22Rv1 (cell line): ENCODE results near the gene POLR2L.

Experiments
- H3K27ac ChIP-seq: fragments of 450-650 bp; 2 replicates; pipeline ENCODE4 v1.5.1; 2017
- ZFX ChIP-seq: fragments of 450-650 bp; IDR thresholded peaks from 2 replicates; pipeline ENCODE4 v1.6.1; 2017; ENCODE audit warnings: antibody characterized with exemption, borderline replicate concordance
- TF ChIP-seq, protein P1 (sequence below): fragments of 450-650 bp; IDR thresholded peaks from 2 replicates; pipeline ENCODE4 v1.5.1; 2017; ENCODE audit warnings: mild to moderate bottlenecking

The POLR2L gene

GRCh38 chr11:837189-837989 lies 4.9 kb downstream of the POLR2L start:
- TF ChIP-seq ZFX: no peak
- TF ChIP-seq, protein P1, sequence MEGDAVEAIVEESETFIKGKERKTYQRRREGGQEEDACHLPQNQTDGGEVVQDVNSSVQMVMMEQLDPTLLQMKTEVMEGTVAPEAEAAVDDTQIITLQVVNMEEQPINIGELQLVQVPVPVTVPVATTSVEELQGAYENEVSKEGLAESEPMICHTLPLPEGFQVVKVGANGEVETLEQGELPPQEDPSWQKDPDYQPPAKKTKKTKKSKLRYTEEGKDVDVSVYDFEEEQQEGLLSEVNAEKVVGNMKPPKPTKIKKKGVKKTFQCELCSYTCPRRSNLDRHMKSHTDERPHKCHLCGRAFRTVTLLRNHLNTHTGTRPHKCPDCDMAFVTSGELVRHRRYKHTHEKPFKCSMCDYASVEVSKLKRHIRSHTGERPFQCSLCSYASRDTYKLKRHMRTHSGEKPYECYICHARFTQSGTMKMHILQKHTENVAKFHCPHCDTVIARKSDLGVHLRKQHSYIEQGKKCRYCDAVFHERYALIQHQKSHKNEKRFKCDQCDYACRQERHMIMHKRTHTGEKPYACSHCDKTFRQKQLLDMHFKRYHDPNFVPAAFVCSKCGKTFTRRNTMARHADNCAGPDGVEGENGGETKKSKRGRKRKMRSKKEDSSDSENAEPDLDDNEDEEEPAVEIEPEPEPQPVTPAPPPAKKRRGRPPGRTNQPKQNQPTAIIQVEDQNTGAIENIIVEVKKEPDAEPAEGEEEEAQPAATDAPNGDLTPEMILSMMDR: no peak
- H3K27ac ChIP-seq: peak overlapping the region; percentile 82

GRCh38 chr11:836700-837099 lies 5.6 kb downstream of the POLR2L start:
- peak overlapping the region; percentile 82 for H3K27ac ChIP-seq
- TF ChIP-seq, protein P1: no peak
- TF ChIP-seq ZFX: no peak

DNA sequence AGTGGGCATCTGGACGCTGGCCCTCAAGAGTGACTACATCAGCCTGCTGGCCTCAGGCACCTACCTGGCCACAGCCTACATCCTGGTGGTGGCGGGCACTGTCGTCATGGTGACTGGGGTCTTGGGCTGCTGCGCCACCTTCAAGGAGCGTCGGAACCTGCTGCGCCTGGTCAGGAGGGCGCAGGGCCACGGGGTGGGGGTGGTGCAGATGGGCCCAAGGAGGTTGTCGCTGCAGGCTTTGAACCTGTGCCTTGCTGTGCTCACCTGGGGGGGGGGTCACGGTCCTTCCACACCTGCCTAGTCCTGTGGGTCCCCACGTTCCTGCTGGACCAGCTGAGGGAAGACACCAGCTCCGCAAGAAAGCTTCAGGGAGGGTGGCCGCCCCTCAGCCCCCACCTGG lies 6.1 kb downstream of the POLR2L start:
- TF ChIP-seq, protein P1: no peak
- TF ChIP-seq ZFX: no peak
- peak overlapping the region; percentile 82 for H3K27ac ChIP-seq

DNA sequence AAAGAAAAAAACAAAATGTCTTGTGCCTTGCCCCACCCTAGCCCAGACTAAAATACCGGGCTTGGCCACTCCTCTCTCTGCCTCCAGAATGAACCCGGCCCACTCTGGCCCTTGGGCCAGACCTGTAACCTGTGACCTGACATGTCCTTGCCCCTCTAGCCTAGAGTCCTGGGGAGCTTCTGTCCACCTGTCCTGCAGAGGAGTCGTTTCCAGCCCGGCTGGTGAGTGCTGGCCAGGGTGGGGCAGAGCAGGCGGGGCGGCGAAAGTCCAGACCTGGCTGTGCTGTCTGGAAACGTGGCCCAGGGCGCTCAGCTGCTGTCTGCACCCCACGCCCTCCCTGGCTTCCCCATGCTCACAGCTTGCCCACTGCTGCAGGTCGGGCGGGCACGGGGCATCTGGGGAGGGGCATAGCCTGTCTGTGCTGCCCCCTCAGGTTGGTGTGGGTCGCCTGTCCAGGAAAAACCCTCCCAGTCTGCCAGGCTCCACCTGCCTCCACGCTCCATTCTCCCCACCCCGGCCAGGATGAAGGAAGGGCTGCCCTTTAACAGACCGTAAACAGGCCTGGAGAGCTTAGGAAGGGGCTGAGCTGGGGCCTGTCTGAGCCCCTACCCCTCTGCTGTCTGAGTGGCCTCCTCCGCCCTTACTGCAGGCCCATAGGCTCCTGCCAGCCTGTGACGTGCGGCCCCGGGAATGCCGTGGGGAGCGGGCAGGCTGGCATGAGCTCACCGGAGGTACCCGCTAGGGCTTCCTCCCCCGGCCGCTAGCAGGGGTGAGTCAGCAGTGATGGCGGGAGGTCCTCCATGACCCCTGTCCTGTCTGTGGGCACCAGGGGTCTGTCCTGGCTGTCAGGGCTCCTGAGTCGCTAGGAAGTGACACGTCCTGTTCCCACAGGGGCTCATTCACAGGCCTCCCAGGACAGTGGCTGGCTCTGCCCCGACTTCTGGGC lies 7.7 kb downstream of the POLR2L start:
- TF ChIP-seq, protein P1: no peak
- no peak for TF ChIP-seq ZFX
- peak overlapping the region; percentile 96 for H3K27ac ChIP-seq

DNA sequence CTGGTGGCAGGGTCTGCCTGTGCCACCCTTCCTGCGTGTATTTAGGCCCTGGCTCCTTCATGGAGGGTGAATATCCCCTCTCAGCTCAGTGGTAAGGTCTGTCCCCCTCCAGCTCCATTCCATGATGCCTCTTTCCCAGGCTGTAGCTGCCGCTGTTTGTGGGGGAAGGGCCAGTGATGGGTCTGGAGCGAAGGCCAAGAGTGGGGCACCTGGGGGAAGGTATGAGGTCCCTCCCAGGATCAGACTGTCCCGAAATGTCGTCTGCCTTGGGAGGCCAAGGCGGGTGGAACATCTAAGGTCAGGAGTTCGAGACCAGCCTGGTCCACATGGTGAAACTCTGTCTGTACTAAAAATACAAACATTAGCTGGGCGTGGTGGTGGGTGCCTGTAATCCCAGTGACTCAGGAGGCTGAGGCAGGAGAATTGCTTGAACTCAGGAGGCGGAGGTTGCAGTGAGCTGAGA lies 8.4 kb downstream of the POLR2L start:
- peak overlapping the region; percentile 96 for H3K27ac ChIP-seq

GRCh38 chr11:833114-833791 lies 9.1 kb downstream of the POLR2L start:
- peak overlapping the region; percentile 96 for H3K27ac ChIP-seq
- TF ChIP-seq, protein P1: no peak
- no peak for TF ChIP-seq ZFX

More for the DNA sequence above, 8.4 kb downstream of the POLR2L start:
- TF ChIP-seq ZFX: no peak
- TF ChIP-seq, protein P1: no peak
